IPS-11a (cell line): ENCODE results near the gene DENND5A.
A peak's percentile ranks its signal among the peaks of the same experiment; 100 is the strongest.
"Not testable (repeated sequence)": the region's sequence is repeated elsewhere in the genome, so short reads cannot be mapped to it uniquely, and the experiment has no call there.

Experiments
- H3K4me3 ChIP-seq: one replicate; pipeline ENCODE4 v1.5.1; 2013; ENCODE audit warnings: low read depth, low read length, control low read depth

DENND5A gene

DNA sequence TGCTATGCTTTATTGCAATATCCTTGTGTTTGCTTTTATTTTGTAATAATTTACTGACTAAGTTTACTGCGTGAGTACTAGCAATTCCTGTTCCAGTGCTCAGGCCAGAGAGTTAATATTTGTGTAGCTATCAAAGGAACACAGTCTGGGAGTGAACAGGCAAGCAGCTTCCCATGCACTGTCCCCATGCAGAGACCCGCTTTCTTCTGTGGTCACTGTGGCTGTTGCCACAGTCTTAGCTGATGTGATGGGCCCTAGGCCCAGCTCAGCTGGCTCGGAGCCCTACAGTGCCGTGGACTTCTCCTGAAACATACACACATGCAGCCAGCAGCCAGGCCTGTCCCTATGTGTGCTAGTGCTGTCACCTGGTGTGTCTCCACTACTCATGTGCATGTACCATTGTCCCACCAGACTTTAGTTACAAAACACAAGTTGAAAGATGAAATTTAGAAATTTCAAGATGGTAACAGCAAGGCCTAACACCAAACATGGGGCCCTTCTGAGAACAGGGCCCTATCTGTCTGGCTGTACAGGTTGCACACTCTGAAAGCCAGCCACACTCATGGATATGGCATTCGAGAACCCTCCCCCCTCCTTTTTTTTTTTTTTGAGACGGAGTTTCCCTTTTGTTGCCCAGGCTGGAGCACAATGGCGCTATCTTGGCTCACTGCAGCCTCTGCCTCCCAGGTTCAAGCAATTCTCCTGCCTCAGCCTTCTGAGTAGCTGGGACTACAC is 161.4 kb downstream of the DENND5A start:
- no peak overlapping the region for H3K4me3 ChIP-seq

GRCh38 chr11:9099617-9100016 is 165.5 kb downstream of the DENND5A start:
- H3K4me3 ChIP-seq: no peak overlapping the region

GRCh38 chr11:9098455-9098854 is 166.7 kb downstream of the DENND5A start:
- not testable (repeated sequence) for H3K4me3 ChIP-seq

DNA sequence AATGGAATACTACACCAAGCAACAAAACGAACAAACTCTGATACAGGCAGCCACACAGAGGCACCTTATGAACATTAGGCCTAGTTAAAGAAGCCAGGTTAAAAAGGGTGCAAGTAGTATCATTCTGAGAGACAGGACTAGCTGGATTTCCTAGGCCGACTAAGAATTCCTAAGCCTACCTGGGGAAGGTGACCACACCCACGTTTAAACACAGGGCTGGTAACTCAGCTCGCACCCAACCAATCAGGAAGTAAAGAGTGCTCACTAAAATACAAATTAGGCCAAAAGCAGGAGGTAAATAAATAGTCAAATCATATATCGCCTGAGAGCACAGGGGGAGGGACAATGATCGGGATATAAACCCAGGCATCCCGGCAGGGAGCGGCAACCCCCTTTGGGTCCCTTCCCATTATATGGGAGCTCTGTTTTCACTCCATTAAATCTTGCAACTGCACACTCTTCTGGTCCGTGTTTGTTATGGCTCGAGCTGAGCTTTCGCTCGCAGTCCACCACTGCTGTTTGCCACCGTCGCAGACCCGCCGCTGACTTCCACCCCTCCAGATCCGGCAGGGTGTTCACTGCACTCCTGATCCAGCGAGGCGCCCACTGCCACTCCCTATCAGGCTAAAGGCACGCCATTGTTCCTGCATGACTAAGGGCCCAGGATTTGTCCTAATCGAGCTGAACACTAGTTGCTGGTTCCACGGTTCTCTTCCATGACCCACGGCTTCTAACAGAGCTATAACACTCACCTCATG is 167.8 kb downstream of the DENND5A start:
- H3K4me3 ChIP-seq: not testable (repeated sequence)

DNA sequence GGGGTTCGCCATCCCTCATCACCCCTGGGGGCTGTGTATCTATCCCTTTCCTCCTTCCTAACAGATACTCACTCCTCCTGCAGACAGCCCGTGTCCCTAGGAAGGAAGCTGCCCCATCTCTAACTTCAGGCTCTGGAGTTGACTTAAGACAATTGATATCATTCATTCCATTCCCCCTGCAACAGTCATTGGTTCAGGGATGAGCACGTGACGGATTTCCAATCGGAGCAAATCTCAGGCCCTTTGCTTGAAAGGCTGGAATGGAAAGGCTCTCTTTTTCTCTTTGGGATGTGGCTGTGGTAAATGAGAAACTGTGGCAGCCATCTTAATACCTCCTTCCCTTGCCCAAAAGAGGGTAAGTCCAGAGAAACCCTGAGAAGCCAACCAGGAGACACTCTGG is 168.7 kb downstream of the DENND5A start:
- H3K4me3 ChIP-seq: no peak overlapping the region

DNA sequence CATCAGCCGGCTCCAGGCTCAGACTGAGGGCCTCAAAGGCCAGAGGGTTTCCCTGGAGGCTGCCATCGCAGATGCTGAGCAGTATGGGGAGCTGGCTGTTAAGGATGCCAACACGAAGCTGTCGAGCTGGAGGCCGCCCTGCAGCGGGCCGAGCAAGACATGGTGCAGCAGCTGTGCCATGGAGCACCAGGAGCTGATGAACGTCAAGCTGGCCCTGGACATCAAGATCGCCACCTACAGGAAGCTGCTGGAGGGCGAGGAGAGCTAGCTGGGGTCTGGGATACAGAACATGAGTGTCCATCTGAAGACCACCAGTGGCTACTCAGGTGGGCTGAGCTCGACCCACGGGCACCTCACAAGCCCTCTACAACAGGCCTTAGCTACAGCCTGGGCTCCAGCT is 169.7 kb downstream of the DENND5A start:
- H3K4me3 ChIP-seq: no peak overlapping the region

- no peak overlapping the region for H3K4me3 ChIP-seq
Measured at GRCh38 chr11:9094420-9094819, 170.7 kb downstream of the DENND5A start.

DNA sequence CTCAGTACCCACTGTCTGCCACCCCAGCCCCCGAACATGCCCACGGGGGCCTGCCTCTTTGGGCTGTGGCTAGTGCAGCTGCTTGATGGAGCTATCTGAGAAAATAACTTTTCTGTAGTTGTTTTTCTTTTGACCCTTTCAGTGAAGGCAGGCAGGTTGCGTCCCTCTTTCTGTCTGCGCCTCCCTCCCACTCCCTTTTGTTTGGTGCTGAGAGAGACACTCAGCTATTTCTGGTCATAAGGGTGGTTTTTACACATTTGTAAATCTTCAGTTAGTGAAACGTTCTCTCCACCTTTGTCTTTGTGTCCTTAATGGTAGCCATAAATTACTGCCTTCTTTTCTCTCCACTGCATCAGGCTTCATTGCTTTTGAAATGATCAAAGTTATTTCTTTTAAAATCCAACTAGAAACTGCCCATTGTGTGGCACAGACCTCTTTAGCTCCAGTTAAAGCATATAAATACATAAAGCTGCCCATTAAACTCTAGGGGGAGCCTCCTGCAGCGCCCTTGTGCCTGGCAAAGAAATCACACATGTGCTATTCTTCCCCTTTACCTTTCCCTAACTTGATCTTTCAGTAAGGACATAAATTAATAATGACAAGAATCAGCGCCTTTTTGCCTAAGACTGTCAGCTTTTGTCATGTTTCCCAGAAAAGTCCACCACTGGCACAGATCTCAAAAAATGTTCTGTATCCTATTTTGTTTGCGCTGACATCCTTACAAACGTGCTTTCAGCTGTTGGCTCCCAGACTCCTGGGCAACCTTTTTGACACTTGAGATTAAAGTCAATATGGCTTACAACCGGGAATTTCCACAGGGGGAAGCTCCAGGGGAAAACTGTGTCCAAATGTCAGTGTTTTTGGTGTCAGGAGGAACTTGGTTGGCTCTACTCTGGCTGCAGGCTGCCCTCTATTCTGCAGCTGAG is 172.0 kb downstream of the DENND5A start:
- no peak overlapping the region for H3K4me3 ChIP-seq

DNA sequence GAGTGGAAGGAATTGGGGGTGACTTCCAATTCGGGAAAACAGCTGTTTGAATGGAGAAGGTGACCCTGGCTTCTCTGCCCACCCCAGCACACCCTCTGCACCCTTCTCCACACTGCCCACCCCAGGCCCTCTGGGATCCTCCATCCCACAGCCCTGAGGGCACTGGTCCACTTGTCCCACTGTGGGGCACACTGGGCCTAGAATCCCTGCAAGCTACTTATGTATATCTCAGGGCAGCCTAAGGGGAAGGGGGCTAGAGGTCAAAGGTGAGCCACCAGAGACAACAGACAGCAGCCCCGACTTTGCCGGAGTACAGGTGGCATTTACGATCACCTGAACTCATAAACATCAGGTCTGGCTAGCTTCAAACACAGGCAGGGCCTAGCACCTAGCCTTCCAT is 173.1 kb downstream of the DENND5A start:
- no peak overlapping the region for H3K4me3 ChIP-seq

- peak within 1 kb of the TSS; percentile 24 for H3K4me3 ChIP-seq
Measured at GRCh38 chr11:9091044-9091922, 173.9 kb downstream of the DENND5A start, which contains the start of gene SCUBE2. Gene SCUBE2 (minus strand): TSS chr11:9091599. CDS start chr11:9091528, 71 bp downstream.

DNA sequence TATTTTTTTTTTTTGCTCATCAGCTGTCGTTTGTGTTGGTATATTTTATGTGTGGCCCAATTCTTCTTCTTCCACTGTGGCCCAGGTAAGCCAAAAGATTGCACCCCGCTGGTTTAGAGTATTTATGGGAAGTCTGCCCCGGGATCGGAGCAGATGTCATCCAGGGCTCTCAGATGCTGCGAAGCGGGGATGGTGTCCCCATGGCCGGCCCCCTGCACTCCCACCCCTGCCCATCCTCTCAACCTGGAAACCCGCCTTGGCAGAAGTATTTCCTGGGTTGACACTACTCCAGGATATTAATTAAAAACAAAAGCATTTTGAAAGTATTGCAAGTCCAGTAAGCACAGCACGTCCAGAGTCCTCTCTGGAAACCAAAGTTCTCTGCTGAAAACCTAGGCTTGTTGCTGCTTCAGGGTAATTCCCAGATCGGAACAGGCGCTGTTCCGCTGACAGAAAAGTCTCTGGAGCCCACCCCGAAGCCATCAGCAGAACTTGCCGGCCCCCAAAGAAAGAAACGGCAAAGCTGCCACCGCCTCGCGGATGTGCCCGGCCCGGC is 174.6 kb downstream of the DENND5A start:
- H3K4me3 ChIP-seq: peak overlapping the region; percentile 24

DNA sequence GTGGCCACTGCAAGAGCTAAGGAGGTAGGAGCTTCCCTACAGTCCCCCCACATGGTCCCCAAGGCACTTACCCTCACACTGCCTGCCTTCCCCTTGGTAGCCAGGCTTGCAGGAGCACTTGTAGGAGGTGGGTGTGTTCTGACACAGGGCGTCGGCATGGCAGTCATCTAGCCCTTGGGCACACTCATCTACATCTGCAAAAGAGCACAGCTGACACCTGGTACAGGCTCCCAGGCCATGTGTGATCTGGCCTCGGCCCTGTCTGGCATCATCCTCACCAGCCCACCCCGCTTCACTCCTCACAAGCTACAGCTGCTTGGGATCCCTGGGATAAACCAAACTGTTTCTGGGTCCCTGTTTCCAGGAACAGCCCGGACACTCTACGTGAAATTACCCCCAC is 175.5 kb downstream of the DENND5A start:
- H3K4me3 ChIP-seq: no peak overlapping the region

GRCh38 chr11:9089061-9089460 is 176.1 kb downstream of the DENND5A start:
- H3K4me3 ChIP-seq: no peak overlapping the region
